Middle frontal gyrus (tissue), 1 donor: ENCODE results near the gene PPP2R5C.
A peak's percentile ranks its signal among the peaks of the same experiment; 100 is the strongest.
"Not testable (repeated sequence)": the region's sequence is repeated elsewhere in the genome, so short reads cannot be mapped to it uniquely, and the experiment has no call there.

Experiments
- DNase-seq: peaks from one replicate; pipeline ENCODE4 v3.0.0-alpha.2; 2015; ENCODE audit warnings: low spot score; ENCODE audit errors: extremely low spot score

Gene PPP2R5C

DNA sequence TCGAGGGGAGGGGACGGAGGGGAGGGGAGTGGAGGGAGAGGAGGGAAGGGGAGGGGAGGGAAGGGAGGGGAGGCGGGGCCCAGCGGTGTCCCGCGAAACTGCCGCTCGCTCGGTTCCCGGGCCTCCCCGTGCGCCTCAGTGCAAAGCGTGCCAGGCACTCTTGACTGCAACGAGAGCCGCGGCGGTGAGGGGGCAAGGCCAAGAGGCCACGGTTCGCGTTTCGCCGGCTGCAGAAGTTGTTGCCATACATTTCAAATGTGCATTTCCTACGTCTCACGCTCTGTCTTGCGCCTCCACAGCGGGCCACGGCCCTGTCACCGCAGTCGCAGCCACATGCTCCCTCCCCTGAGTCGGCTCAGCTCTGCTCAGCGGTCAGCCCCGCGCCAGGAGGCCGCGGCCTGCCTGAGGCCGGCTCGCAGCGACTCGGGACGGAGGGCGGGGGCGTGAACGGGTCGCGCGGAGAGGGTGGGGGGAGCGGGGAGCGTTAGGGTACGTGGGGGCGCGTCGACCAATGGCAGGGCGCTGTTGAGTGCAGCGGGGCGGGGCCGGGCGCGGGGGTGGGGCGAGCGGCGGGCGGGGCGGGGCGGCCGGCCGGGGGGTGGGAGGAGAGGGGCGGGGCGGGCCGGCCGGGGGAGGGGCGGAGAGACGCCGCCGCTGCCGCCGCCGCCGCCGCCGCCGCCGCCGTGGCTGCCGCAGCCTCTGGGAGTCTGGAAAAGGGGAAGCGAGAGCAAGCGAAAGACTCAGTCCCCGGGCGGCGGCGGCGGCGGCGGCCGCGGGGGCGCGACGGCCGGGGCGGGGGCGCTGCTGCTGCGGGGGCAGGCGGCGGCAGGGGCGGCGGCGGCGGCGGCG is at the start of gene PPP2R5C:
PPP2R5C (plus strand) TSS at position 678 of the 849 bp plus-strand sequence. CDS start 185 bp downstream, outside the sequence.
- DNase-seq: peak; percentile 61

DNA sequence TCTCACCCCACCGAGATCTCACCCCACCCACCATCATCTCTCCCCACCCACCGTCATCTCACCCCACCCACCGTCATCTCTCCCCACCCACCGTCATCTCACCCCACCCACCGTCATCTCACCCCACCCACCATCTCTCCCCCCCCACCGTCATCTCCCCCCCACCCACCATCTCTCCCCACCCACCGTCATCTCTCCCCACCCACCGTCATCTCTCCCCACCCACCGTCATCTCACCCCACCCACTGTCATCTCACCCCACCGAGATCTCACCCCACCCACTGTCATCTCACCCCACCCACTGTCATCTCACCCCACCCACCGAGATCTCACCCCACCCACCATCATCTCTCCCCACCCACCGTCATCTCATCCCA is 49.7 kb upstream of the PPP2R5C start:
- DNase-seq: not testable (repeated sequence)

DNA sequence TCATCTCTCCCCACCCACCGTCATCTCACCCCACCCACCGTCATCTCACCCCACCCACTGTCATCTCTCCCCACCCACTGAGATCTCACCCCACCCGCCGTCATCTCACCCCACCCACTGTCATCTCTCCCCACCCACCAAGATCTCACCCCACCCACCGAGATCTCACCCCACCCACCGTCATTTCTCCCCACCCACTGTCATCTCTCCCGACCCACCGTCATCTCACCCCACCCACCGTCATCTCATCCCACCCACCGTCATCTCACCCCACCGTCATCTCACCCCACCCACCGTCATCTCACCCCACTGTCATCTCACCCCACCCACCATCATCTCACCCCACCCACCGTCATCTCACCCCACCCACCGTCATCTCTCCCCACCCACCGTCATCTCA is 49.2 kb upstream of the PPP2R5C start:
- DNase-seq: not testable (repeated sequence)

DNA sequence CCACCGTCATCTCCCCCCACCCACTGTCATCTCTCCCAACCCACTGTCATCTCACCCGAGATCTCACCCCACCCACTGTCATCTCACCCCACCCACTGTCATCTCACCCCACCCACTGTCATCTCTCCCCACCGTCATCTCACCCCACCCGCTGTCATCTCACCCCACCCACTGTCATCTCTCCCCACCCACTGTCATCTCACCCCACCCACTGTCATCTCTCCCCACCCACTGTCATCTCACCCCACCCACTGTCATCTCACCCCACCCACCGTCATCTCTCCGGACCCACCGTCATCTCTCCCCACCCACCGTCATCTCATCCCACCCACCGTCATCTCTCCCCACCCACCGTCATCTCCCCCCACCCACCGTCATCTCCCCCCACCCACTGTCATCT is 48.4 kb upstream of the PPP2R5C start:
- DNase-seq: not testable (repeated sequence)

DNA sequence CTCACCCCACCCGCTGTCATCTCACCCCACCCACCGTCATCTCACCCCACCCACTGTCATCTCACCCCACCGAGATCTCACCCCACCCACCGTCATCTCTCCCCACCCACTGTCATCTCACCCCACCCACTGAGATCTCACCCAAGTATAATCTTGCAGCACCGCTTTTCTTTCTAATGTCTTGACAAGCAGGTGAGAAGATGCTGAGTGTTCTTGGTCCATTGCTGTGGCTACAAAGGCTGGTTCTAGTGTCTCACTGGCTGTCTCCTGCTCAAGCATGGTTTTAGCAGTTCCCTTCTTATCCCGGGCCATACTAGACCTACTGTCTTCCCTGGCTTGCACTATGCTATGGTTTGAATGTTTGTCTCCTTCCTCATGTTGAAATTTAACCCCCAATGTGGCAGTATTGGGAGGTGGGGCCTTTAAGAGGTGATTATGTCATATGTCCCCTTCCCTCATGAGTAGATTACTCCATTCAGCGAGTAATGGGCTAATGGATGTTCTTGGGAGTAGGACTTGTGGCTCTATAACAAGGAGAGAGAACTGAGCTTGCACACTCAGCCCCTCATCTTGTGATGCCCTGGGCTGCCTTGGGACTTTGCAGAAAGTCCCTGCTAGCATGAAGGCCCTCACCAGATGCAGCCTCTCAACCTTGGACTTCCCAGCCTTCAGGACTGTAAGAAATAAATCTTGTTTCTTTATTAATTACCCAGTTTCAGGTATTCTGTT is 47.7 kb upstream of the PPP2R5C start:
- DNase-seq: no peak

DNA sequence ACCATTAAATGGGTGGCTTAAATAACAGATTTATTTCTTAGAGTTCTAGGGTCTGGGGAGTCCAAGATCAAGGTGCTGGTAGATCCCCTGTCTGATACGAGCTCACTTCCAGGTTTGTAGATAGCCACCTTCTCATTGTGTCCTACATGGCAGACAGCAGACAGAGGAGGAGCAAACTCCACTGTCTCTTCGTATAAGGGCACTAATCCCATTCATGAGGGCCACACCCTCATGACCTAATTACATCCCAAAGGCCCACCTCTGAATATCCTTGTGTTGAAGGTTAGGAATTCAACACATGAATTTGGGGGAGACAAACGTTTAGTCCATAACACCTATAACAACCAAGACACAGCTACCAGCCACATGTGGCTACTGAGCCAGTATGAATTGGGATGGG is 47.1 kb upstream of the PPP2R5C start:
- DNase-seq: no peak

DNA sequence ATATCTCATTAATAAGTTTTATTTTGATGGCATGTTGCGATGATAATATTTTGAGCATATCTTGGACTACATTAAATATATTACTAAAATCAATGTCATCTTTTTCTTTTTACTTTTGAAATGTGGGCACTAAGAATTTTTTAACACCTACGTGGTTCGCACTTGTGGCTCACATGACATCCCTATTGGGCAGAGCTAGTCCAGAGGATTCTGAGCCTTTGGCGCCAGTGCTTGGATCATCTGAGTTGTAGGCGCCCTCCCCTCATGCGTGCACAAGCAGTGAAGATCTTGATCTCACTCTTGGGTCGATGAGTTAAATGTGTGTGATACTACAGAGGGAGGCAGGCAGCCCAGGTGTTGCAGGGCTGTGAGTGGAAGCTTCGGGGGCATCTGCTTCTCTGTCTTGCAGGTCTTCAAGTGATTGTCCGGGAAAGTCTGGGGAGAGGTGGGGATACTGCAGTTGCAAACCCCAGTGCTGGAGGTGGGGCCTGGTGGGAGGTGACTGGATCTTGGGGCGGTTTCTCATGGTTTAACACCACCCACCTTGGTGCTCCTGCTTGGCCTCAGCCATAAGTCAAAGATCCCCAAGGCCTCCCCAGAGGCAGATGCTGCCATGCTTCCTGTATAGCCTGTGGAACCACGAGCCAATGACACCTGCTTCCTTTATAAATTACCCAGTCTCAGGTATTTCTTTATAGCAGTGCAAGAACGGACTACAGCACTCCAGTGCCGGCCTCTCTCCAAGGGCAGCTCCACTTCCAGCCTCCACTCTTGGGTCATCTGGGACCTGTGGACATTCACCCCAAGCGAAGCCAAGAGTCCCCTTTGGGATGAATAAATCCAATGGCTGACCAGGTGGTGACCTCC is 46.1 kb upstream of the PPP2R5C start:
- DNase-seq: no peak

DNA sequence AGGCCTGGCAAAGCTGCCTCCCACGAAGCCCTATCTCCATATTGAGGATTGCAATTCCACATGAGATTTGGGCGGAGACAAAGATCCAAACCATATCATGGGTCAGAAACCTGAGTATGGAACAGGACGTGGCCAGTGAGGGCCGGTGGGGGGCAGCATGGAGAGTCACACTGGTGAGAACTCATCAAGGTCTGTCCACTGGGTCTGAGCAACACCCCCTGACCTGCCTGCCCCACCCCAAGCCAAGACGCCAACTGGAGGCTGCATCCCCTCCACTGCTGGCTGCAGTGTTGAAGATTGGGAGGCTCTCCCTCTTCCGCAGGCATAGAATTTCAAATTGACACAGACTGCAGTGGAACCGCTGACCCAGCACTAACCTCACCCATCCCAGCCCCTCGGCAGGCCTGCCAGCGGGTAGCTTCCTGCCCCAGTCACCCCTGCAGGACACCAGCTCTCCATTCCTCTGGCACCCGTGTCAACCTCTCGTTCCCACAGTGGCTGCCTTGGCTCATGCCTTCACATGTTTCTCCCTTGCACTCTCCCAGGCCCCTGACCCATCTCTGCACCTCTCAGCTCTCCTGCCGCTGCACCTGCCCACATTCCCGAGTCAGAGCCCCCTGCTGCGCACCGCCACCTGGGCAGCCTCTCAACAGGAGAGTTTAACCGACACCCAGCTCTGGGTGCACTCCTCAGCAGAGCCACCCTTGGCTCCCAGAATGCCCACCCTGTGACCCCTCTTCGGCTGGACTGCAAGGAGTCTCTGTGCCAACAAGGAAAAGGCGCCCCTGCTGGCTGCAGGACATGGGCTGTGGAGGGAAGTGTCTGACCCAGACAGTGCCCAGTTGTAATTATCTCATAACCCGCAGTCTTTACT is 45.2 kb upstream of the PPP2R5C start:
- no peak for DNase-seq

DNA sequence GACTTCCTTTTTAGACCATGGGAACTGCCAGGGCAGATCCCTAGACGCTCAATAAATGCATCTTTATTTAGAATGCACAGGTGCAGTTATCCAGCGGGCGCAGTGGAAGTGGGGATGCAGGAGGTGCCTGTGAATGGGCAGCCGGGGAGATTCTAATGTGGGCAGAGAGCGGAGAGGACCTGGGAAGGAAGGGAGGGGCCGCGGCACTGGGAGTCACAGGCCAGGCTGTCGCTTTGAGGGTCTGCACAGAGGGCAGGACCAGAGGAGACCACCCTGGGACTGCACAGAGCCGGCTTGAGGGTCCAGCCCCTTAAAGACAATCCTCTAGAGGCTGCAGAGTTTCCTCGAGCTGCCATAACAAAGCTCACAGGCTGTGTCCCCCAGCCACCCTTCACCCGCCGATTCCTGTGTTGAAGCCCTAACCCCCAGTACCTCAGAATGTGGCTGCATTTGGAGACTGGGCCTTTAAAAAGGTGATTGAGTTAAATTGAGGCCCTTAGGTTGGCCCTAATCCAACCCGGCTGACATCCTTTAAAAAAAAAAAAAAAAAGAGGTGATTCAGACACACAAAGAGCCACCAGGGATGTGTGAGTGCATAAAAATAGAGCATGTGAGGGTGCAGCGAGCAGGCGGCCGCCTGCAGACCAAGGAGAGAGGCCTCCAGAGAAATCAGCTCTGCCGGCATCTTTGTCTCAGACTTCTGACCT is 44.4 kb upstream of the PPP2R5C start:
- DNase-seq: no peak

DNA sequence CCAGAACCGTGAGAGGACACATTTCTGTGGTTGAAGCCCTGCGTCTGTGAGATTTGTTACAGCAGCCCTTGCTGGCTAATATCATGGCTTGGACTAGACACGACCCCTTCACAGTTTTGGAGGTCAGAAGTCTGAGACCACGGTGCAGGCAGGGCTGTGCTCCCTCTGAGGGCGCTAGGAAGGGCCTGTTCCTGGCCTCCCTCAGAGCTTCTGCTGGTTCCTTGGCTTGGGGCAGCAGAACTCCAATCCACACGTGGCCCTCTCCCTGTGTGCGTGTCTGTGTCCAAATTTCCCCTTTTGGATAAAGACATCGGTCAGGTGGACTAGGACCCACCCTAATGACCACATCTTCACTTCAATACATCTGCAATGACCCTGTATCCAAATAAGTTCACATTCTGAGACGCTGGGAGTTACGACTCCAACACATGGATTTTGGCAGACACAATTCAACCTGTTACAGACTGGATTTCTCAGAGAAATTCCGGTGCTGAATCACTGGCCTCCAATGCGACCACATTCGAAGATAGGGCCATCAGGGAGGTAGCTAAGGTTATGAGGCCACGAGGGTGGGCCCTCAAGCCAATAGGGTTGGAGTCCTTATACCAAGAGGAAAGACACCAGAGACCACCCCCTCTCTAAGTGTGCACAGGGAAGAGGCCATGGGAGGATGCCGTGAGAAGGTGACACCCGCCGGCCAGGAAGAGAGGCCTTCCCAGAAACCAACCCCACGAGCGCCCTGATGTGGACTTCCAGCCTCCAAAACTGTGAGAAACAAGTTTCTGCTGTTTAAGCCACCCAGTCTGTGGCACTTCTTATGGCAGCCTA is 43.6 kb upstream of the PPP2R5C start:
- DNase-seq: no peak

DNA sequence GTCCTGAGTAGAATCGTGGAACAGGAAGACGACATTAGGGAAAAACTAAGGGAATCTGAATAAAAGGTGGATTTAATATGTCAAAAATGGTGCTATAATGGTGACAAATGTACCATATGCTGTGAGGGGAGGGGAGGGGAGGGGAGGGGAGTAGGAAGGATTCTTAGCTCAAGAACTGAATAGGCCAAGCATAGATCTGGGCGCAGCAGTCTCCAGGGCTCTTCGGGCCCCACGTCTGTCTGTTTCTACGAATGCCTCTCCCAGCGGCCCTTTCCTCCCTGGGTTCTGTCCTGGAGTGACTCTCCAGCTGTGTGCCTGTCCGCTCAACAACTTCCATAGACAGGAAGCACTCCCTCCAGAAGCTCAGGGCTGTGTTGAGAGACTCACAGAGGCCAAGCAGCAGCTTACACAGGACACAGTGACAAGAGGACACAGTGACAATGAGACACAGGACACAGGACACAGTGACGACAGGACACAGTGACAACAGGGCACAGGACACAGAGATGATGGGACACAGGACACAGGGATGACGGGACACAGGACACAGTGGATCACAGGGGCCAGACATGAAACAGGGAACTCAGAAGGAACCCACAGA is 42.4 kb upstream of the PPP2R5C start:
- no peak for DNase-seq

DNA sequence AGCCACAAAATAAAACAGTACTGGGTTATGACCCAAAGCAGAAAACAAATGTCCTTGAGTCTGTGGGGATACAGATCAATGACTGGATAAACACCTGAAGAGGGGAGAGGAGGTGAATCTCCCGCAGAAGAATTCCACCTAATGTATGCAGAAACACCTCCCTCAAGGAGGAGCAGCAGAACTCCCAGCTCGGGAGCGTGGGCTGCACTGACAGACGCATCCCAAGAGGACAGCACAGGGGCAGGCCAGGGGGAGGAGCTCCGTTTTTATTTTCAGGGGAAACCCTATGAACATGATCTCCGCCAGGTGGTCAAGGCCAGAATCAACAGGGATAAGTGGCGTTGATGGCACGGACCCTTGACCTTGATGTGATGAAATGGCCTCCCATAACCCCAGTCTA is 41.8 kb upstream of the PPP2R5C start:
- DNase-seq: no peak

DNA sequence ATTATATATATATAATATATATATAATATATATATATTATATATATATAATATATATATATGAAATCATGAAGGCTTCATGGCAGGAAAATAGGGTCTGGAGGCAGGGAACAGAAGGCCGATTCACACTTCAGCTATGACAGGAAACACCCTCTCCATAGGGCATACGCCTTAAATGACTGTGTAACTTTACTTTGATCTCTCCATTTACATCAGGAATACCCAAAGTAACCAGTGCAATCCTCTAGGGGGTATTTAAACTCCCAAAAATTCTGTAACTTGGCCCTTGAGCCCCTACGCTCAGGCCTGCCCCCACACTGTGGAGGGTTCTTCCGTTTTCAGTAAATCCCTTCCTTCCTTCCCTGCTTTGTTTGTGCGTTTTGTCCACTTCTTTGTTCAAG is 40.4 kb upstream of the PPP2R5C start:
- DNase-seq: no peak

DNA sequence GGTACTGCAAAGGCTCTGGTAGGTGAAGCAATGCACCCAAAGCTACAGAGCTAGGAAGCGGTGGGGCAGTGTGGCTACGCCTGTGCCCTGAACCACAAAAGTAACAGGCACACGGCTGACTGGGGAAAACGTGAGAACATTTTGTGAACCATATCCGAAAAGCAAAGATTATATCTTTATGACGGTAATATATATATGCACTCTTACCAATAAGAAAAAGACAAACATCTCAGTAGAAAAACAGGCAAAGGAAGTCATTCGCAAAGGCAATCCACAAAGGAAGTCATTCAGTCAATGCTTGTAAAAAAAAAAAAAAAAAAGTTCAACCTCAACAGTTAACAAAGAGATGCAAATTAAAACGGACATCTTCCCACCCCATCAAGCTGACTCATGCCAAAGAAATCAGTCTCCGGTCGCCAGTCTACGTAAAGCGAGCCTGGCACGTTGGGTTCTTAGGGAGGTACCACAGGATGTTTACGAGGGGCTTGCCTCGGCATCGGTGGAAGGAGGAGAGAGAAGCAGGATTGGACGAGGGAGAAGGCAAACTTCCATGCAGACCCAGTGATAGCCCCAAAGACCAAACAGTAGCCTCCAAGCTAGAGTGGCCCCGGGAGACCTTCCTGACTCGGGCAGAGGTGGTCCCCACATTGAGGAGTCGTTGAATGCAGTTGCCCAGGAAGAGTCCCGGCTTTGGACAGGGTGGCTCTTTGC is 39.4 kb upstream of the PPP2R5C start:
- DNase-seq: no peak

DNA sequence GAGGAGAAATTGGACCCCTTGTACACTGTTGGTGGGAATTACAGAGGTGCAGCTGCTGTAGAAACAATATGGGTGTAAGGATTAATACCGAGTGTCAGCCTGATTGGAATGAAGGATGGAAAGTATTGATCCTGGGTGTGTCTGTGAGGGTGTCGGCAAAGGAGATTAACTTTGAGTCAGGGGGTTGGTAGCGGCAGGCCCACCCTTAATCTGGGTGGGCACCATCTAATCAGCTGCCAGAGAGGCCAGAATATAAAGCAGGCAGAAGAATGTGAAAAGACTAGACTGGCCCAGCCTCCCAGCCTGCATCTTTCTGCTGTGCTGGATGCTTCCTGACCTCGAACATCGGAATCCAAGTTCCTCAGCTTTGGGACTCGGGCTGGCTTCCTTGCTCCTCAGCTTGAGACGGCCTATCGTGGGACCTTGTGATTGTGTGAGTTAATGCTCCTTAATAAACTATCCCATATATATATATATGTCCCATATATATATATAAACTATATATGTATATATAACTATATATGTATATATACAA is 38.4 kb upstream of the PPP2R5C start:
- DNase-seq: no peak

DNA sequence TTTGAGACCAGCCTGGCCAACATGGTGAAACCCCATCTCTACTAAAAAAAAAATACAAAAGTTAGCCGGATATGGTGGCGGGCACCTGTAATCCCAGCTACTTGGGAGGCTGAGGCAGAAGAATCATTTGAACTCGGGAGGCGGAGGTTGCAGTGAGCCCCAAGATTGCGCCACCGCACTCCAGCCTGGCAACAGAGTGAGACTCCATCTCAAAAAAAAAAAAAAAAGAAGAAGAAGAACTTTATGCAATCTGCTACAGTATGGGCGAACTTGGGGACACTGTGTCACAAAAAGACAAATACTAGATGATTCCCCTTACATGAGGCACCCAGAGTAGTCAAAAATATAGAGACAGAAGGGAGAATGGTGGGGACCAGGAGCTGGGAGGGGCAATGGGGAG is 35.9 kb upstream of the PPP2R5C start:
- DNase-seq: not testable (repeated sequence)

DNA sequence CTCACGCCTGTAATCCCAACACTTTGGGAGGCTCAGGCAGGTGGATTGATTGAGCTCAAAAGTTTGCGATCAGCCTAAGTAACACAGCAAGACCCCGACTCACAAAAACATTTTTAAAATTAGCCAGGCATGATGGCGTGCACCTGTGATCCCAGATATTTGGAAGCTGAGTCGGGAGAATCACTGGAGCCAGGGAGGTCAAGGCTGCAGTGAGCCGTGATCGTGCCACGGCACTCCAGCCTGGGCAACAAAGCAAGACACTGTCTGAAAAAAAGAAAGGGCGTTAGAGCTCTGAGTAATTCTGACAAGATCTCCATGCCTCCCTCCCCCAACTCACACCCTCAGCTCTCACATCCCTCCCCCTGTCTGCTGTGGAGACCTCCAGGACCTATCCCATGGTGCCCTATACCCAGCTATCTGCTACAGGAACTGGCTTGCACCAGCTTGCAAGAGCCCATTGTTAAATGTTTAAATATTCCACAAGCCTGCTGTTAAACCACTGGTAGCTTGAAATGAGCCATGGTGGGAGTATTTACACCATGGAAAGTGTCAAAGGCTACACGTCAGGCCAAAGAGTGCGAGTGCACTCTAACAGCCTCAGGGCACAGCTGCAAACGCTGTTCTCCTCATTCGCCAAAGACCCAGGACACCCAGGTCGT is 35.1 kb upstream of the PPP2R5C start:
- no peak for DNase-seq

DNA sequence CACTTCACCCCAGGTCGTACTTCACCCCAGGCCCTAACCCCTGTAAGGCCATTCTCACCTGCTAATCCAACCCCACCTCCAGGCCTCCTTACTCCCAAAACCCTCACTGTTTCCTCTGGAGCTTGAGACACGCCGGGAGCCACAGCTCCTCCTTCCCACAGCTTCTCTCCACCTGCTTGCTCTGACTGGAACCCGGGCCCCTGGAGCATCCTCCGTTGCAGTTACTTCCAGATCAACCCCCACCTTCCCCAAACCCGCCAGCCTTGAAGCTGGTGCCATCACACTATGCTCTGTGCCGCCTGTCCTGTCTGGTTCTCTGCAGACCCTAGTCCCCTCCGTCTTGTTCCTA is 34.6 kb upstream of the PPP2R5C start:
- DNase-seq: no peak
